Left renal pelvis (tissue), 4 donors: ENCODE data around the gene OR52L1. TPM values are rescaled to one million over a fixed set of nuclear protein-coding genes. Genes with fewer than 3 reads are reported as not detected.

Experiments used
- DNase-seq, 4 donors: peaks; one replicate each; pipeline ENCODE4 v3.0.0-alpha.2; 2013; ENCODE audit warnings: low read depth in 4 of 4, low spot score in 3 of 4
- polyA plus RNA-seq, 4 donors: library from polyadenylated mRNA; unstranded; fragments of 120-200 nt; gene quantifications; one replicate each; pipeline ENCODE4 v1.2.1, GENCODE V29; 2013; ENCODE audit not compliant: insufficient read length in 4 of 4

The OR52L1 gene
- polyA plus RNA-seq, 4 donors = not detected

DNA sequence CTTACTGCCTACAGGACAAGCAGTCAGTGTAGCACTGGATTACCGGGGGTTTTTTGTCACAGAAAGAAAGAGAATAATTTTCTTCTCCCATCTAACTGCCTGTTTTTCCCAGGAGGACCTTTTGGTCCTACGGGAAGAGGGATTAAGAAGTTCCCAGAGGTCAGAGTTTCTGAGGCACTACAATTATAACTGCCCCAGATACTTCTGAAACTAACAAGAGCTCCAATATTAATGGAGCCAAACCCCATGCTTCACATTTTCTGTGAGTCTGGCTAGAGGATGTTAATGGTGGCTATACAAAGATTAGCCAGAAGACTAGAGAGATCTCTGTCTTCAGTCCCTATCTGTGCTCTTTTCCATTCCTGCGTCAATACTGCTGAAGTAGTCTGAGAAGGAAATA lies 44.8 kb downstream of the OR52L1 start, which contains the start of gene OR56A3:
OR56A3 (plus strand) TSS at position 301 of the 400 bp plus-strand sequence. CDS start 5,096 bp downstream, outside the sequence.
- DNase-seq = no peak

DNA sequence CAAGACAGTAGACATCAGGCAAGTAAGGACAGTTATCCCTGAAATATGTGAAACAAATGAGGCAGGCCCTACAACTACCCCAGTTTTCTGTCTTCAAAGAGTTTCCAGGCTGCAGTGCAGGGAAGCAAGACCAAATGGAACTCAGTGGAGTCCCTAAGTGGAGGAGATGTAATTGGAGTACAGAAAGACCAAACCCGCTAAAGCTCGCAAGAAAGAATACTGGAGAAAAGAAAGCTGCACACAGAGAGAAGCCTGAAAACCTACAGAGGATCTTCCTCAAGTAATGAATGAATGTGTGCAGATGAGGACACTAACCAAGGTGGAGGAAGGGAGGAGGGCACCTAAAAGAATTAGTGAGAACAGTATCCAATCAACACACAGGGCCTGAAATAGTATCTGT lies 46.0 kb downstream of the OR52L1 start:
- DNase-seq = no peak

DNA sequence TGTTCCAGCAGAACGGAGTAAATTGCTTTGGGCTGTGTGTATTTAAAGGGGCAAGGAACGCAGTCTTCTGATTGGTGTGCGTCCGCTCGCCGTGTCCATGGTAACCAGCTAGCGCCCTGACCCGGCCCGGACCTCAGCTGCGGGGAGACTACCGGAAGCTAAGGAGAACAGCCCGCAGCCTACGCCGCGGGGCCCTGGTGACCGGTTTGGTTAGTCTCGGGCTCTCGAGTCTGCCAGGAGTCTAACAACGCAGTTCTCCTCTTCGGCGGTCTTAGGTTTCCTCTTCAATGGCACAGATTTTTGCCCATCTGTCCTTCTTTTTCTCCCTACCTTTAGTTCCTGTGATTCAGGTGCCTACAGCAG lies 48.2 kb downstream of the OR52L1 start:
- DNase-seq = no peak

DNA sequence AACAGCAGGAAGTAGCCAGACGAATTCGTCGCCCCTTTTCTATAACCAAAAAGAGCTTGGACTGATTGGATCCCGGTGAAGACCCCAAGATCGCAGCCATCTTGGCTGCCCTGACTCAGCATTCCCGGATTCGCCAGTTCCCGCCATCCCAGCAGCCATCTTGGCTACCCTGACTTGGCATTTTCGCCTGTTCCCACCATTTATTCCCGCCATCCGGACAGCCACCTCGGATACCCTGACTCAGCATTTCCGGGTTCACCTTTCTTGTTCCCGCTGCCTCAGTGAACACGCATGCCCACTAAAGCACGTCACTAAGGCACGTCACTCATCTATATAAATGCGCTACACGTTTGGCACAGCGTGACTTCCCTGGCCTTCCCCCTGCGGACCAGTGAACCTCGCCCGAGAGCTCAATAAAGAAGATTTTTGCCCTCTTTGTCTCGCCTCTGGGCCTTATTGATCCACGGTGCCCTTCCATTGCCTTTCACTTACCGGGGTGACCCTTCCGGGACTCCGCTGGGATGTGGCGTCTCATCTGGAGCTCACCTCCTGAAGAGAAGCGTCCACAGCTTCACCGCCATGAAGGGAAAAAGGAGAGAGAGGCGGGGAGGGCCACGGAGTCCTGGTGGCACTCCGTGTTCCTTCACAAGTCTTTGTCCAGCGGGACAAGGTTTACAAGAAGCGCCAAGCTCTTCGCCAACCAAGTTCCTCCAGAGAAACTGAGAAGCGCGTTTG lies 48.8 kb downstream of the OR52L1 start:
- DNase-seq = no peak

Other genes with a start within 250 kb of the OR52L1 start
- not detected for gene OR52N4, start 232.7 kb downstream of the OR52L1 start, polyA plus RNA-seq
- not detected for gene OR52N5, start 203.6 kb downstream of the OR52L1 start, polyA plus RNA-seq
- not detected for gene OR52N1, start 195.7 kb downstream of the OR52L1 start, polyA plus RNA-seq
- gene OR52N2, start 178.1 kb downstream of the OR52L1 start, polyA plus RNA-seq = not detected
- not detected for gene OR52E6, start 145.1 kb downstream of the OR52L1 start, polyA plus RNA-seq
- not detected for gene OR52E8, start 129.3 kb downstream of the OR52L1 start, polyA plus RNA-seq
- gene OR52E4, start 106.4 kb downstream of the OR52L1 start, polyA plus RNA-seq = not detected
- gene OR52E5, start 93.8 kb downstream of the OR52L1 start, polyA plus RNA-seq = not detected
- gene OR56A3, start 44.7 kb downstream of the OR52L1 start, polyA plus RNA-seq = not detected
- not detected for gene OR56A5, start 18.5 kb downstream of the OR52L1 start, polyA plus RNA-seq
- gene OR56A4, start 20.0 kb upstream of the OR52L1 start, polyA plus RNA-seq = under 1 TPM in 1 of 4 donors, not detected in 3; 0.06 TPM
- gene OR56A1, start 43.8 kb upstream of the OR52L1 start, polyA plus RNA-seq = not detected
- under 1 TPM in 1 of 4 donors, not detected in 3; 0.22 TPM for gene OR56B4, start 120.7 kb upstream of the OR52L1 start, polyA plus RNA-seq
- gene OR52B2, start 183.3 kb upstream of the OR52L1 start, polyA plus RNA-seq = not detected
- gene OR52W1, start 212.2 kb upstream of the OR52L1 start, polyA plus RNA-seq = under 1 TPM in 2 of 4 donors, not detected in 2; 0.14 to 0.16 TPM
- 1 to 10 TPM in 2 of 4 donors, under 1 TPM in 2; 0.23 to 2.3 (median 0.98) TPM for gene C11orf42, start 218.6 kb upstream of the OR52L1 start, polyA plus RNA-seq
- gene FHIP1B, start 247.7 kb upstream of the OR52L1 start, polyA plus RNA-seq = 10 to 100 TPM; 40.0 to 68.9 (median 46.3) TPM